Measurements from ENCODE around the gene IMPACT.

The IMPACT gene

DNA sequence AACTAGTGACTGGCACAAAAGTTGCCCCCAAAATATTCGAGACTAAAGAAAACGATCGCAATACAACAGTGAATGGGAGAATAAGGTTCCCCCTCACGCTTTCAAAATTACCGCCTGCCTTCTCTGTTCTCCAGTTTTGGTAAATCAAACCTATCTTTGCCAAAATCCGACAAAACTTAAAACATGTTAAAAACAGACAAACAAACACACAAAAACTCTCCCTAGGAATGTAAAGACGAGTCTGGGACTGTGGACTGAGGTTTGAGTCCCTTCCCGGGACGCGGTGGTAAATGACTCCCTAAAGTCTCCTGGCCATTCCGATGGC lies 435 bp upstream of the IMPACT start:
- peaks cover 13% of the 10 kb centered on the region for H3K4me1 ChIP-seq (ENCODE audit: control insufficient read depth, low read length)
- H3F3A ChIP-seq (ENCODE audit: control insufficient read depth, insufficient read depth) = no peaks in the 10 kb centered on the region
- TF ChIP-seq, protein P1, sequence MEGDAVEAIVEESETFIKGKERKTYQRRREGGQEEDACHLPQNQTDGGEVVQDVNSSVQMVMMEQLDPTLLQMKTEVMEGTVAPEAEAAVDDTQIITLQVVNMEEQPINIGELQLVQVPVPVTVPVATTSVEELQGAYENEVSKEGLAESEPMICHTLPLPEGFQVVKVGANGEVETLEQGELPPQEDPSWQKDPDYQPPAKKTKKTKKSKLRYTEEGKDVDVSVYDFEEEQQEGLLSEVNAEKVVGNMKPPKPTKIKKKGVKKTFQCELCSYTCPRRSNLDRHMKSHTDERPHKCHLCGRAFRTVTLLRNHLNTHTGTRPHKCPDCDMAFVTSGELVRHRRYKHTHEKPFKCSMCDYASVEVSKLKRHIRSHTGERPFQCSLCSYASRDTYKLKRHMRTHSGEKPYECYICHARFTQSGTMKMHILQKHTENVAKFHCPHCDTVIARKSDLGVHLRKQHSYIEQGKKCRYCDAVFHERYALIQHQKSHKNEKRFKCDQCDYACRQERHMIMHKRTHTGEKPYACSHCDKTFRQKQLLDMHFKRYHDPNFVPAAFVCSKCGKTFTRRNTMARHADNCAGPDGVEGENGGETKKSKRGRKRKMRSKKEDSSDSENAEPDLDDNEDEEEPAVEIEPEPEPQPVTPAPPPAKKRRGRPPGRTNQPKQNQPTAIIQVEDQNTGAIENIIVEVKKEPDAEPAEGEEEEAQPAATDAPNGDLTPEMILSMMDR (IDR thresholded peaks at IDR 0.05; ENCODE audit: low read depth, low read length, poor library complexity, severe bottlenecking) = no peak
- no peak for TF ChIP-seq EZH2phosphoT487 (IDR thresholded peaks at IDR 0.05; ENCODE audit: borderline replicate concordance, low read length)
- no peak overlapping the region for H3K27ac ChIP-seq (ENCODE audit: low read depth, low read length)
- peak overlapping the region; percentile 56 for H3K4me2 ChIP-seq (ENCODE audit: low read length)
- peaks cover 5% of the 10 kb centered on the region; the same call in 1 of the 2 replicates for H3K27me3 ChIP-seq (ENCODE audit: control insufficient read depth, low read length)
- H4K20me1 ChIP-seq (ENCODE audit: control insufficient read depth, insufficient read depth, low read depth, low read length) = no peaks in the 10 kb centered on the region
- peak overlapping the region; percentile 67 for H3K4me3 ChIP-seq (ENCODE audit: low read length)
- no peaks in the 10 kb centered on the region for H3K79me2 ChIP-seq (ENCODE audit: control insufficient read depth, low read length)
- H3K9me2 ChIP-seq (replicated peaks; ENCODE audit: control insufficient read depth, low read length) = no peaks in the 10 kb centered on the region
- H3K36me3 ChIP-seq (ENCODE audit: control insufficient read depth, low read length) = no peaks in the 10 kb centered on the region
- no peaks in the 10 kb centered on the region; the same call in 1 of the 2 replicates for H3K9me3 ChIP-seq (ENCODE audit: control insufficient read depth, insufficient read depth, low read length)

GRCh38 chr18:24427484-24427883 lies 1.0 kb downstream of the IMPACT start:
- H3K4me3 ChIP-seq (ENCODE audit: low read length) = peak overlapping the region; percentile 67
- TF ChIP-seq, protein P1 (IDR thresholded peaks at IDR 0.05; ENCODE audit: low read depth, low read length, poor library complexity, severe bottlenecking) = no peak
- no peak for TF ChIP-seq EZH2phosphoT487 (IDR thresholded peaks at IDR 0.05; ENCODE audit: borderline replicate concordance, low read length)
- no peaks in the 10 kb centered on the region for H4K20me1 ChIP-seq (ENCODE audit: control insufficient read depth, insufficient read depth, low read depth, low read length)
- no peaks in the 10 kb centered on the region for H3K9me2 ChIP-seq (replicated peaks; ENCODE audit: control insufficient read depth, low read length)
- peak overlapping the region; percentile 56 for H3K4me2 ChIP-seq (ENCODE audit: low read length)
- H3K27me3 ChIP-seq (ENCODE audit: control insufficient read depth, low read length) = peaks cover 5% of the 10 kb centered on the region; the same call in 1 of the 2 replicates
- H3F3A ChIP-seq (ENCODE audit: control insufficient read depth, insufficient read depth) = no peaks in the 10 kb centered on the region
- no peaks in the 10 kb centered on the region; the same call in 1 of the 2 replicates for H3K9me3 ChIP-seq (ENCODE audit: control insufficient read depth, insufficient read depth, low read length)
- H3K27ac ChIP-seq (ENCODE audit: low read depth, low read length) = no peak overlapping the region
- no peaks in the 10 kb centered on the region for H3K79me2 ChIP-seq (ENCODE audit: control insufficient read depth, low read length)
- H3K4me1 ChIP-seq (ENCODE audit: control insufficient read depth, low read length) = peaks cover 13% of the 10 kb centered on the region
- H3K36me3 ChIP-seq (ENCODE audit: control insufficient read depth, low read length) = no peaks in the 10 kb centered on the region

- Histone ChIP-seq H3K4me3 (ENCODE audit: low read length) (no peak overlapping the region), H4K20me1 (ENCODE audit: control insufficient read depth, insufficient read depth, low read depth, low read length) (no peaks in the 10 kb centered on the region), H3K27ac (ENCODE audit: low read depth, low read length) (no peak overlapping the region), H3K27me3 (ENCODE audit: control insufficient read depth, low read length) (peaks cover 5% of the 10 kb centered on the region; the same call in 1 of the 2 replicates), H3K9me2 (replicated peaks; ENCODE audit: control insufficient read depth, low read length) (no peaks in the 10 kb centered on the region), H3F3A (ENCODE audit: control insufficient read depth, insufficient read depth) (no peaks in the 10 kb centered on the region), H3K4me1 (ENCODE audit: control insufficient read depth, low read length) (peaks cover 13% of the 10 kb centered on the region), H3K4me2 (ENCODE audit: low read length) (no peak overlapping the region), H3K79me2 (ENCODE audit: control insufficient read depth, low read length) (no peaks in the 10 kb centered on the region), H3K9me3 (ENCODE audit: control insufficient read depth, insufficient read depth, low read length) (no peaks in the 10 kb centered on the region; the same call in 1 of the 2 replicates), H3K36me3 (ENCODE audit: control insufficient read depth, low read length) (no peaks in the 10 kb centered on the region)
- TF ChIP-seq, protein P1 (IDR thresholded peaks at IDR 0.05; ENCODE audit: low read depth, low read length, poor library complexity, severe bottlenecking) = no peak
- no peak for TF ChIP-seq EZH2phosphoT487 (IDR thresholded peaks at IDR 0.05; ENCODE audit: borderline replicate concordance, low read length)
Measured at GRCh38 chr18:24428709-24429108, 2.2 kb downstream of the IMPACT start.

Data from DOHH2 (cell line).